Thyroid gland (tissue), 4 donors: Measurements from ENCODE around the gene FBH1.

Experiments
- POLR2A ChIP-seq, 2 donors: fragments of 450-650 bp; IDR thresholded peaks; one replicate each; pipeline ENCODE4 v1.6.1; 2017; ENCODE audit warnings: antibody characterized with exemption in 2 of 2, mild to moderate bottlenecking in 2 of 2, moderate library complexity in 1 of 2
- TF ChIP-seq, protein P1 (sequence below), 6 experiments: fragments of 200-600 bp in 3 of 6; fragments of 450-650 bp in 3 of 6; sonication (generic) in 3 of 6; IDR thresholded peaks; one replicate each; pipeline ENCODE4 v1.5.1; 2016 to 2019; ENCODE audit warnings: antibody characterized with exemption in 6 of 6, mild to moderate bottlenecking in 2 of 6, inconsistent platforms in 1 of 6, moderate library complexity in 1 of 6

DNA sequence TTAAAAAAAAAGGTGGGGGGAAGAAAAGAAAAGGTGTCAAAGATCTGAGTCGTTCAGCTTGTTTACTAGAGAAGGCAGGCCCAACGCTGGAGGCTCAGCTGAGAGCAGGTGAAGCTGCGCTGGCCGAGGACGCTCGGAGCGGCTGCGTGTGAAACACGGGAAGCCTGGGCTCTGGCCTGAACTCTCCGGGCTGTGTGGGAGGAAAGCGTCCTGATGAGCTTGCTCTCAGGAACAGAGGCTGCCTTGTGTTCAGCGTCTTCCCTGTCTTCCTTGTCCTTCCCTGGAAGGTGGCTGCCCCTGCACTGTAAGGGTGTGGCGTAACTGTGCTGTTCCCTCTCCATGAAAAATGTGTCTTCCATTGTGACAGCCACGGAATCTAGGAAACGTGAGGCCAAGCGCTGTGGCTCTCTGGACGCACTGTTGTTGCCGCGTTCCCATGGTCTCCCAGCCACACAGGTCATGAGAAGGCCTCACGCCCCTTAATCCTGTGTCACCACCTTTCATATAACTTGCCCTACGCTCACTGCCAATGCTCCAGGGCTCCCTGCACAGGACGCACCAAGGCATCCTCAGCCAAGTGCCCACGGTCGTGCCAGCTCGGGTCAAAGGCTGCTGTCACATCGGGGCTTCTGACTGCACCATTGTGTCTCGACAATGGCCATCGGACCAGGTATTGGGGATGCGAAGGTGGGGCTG is 71.5 kb downstream of the FBH1 start:
- TF ChIP-seq, protein P1, sequence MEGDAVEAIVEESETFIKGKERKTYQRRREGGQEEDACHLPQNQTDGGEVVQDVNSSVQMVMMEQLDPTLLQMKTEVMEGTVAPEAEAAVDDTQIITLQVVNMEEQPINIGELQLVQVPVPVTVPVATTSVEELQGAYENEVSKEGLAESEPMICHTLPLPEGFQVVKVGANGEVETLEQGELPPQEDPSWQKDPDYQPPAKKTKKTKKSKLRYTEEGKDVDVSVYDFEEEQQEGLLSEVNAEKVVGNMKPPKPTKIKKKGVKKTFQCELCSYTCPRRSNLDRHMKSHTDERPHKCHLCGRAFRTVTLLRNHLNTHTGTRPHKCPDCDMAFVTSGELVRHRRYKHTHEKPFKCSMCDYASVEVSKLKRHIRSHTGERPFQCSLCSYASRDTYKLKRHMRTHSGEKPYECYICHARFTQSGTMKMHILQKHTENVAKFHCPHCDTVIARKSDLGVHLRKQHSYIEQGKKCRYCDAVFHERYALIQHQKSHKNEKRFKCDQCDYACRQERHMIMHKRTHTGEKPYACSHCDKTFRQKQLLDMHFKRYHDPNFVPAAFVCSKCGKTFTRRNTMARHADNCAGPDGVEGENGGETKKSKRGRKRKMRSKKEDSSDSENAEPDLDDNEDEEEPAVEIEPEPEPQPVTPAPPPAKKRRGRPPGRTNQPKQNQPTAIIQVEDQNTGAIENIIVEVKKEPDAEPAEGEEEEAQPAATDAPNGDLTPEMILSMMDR (IDR thresholded peaks at IDR 0.05), result no peak
- TF ChIP-seq POLR2A (IDR thresholded peaks at IDR 0.05), result no peak
